WI38 (cell line): ENCODE results near the gene CLCA2.

ENCODE experiments used
- H3K4me3 ChIP-seq: 2 replicates; pipeline ENCODE4 v1.5.1; 2011; ENCODE audit warnings: low read depth, mild to moderate bottlenecking, control low read depth, low read length
- TF ChIP-seq, protein P1 (sequence below): IDR thresholded peaks from 2 replicates; pipeline ENCODE4 v1.5.1; 2012; ENCODE audit warnings: low read depth, mild to moderate bottlenecking, control low read depth, low read length

CLCA2 gene

GRCh38 chr1:86460998-86461397 lies 37.0 kb downstream of the CLCA2 start:
- H3K4me3 ChIP-seq: no peak overlapping the region

DNA sequence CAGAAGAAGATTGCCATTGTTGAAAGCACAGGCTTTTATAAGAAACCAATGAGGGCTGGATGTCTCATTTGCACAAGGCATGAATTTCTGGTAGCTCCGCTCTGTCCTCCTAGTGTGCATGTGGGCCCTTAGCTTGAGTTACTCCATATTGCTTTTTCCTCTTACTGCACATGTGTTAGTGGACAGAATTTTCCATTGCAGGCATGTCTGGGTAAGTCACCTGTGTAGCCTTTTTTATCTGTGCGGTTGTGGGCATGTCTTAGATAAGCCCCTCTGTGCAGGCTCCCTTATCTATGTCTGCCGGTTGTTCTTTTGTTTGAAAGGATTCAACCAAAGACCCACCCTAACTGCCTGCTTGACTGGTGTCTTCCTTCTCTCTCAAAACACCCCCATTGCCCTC lies 37.5 kb downstream of the CLCA2 start:
- H3K4me3 ChIP-seq: no peak overlapping the region
- TF ChIP-seq, protein P1, sequence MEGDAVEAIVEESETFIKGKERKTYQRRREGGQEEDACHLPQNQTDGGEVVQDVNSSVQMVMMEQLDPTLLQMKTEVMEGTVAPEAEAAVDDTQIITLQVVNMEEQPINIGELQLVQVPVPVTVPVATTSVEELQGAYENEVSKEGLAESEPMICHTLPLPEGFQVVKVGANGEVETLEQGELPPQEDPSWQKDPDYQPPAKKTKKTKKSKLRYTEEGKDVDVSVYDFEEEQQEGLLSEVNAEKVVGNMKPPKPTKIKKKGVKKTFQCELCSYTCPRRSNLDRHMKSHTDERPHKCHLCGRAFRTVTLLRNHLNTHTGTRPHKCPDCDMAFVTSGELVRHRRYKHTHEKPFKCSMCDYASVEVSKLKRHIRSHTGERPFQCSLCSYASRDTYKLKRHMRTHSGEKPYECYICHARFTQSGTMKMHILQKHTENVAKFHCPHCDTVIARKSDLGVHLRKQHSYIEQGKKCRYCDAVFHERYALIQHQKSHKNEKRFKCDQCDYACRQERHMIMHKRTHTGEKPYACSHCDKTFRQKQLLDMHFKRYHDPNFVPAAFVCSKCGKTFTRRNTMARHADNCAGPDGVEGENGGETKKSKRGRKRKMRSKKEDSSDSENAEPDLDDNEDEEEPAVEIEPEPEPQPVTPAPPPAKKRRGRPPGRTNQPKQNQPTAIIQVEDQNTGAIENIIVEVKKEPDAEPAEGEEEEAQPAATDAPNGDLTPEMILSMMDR: no peak

More at GRCh38 chr1:86460998-86461397, 37.0 kb downstream of the CLCA2 start:
- TF ChIP-seq, protein P1: no peak

GRCh38 chr1:86464819-86465218 lies 40.8 kb downstream of the CLCA2 start:
- H3K4me3 ChIP-seq: no peak overlapping the region
- TF ChIP-seq, protein P1: no peak

- TF ChIP-seq, protein P1: no peak
- no peak overlapping the region for H3K4me3 ChIP-seq
Observed at GRCh38 chr1:86466109-86466844, 42.3 kb downstream of the CLCA2 start.

GRCh38 chr1:86466986-86467385 lies 43.0 kb downstream of the CLCA2 start:
- H3K4me3 ChIP-seq: no peak overlapping the region
- TF ChIP-seq, protein P1: no peak

GRCh38 chr1:86468501-86468977 lies 44.6 kb downstream of the CLCA2 start, which contains the start of gene CLCA1:
Gene CLCA1, plus strand, starts transcription at chr1:86468927. Its CDS starts 45 bp downstream, at chr1:86468972.
- TF ChIP-seq, protein P1: no peak
- H3K4me3 ChIP-seq: no peak within 1 kb of the TSS

DNA sequence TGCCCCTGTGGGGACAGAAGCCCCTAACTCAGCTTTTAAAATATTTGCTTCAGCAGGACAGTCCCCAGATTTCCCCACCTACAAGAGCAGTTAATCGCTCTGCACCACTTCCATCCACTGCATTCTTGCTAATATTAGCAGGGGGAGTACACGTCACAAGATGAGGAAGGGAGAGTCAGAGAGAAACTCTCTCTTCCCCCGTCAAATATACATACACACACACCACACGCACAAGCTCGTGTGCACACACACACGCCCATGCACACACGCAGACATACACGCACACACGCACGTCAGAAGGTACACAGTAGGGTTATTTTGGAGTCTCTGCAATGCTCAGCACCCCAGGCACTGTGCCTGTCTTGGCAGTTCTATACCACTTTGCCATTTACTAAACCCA lies 46.9 kb downstream of the CLCA2 start:
- H3K4me3 ChIP-seq: no peak overlapping the region
- TF ChIP-seq, protein P1: no peak
